Erythroblast (primary cell): Measurements from ENCODE around the gene EHMT1.

Source experiments
- GATA1 ChIP-seq: IDR thresholded peaks from 2 replicates; pipeline ENCODE4 v1.6.1; 2011; ENCODE audit warnings: low read depth, mild to moderate bottlenecking, control low read depth, low read length, moderate library complexity
- POLR2A ChIP-seq: IDR thresholded peaks from 2 replicates; pipeline ENCODE4 v1.6.1; 2011; ENCODE audit warnings: mild to moderate bottlenecking, low read length

GRCh38 chr9:137727716-137728115 is 108.9 kb downstream of the EHMT1 start:
- TF ChIP-seq POLR2A = no peak
- TF ChIP-seq GATA1 = no peak
